ENCODE measurements around the gene ADGRA1. TPM values are rescaled to one million over a fixed set of nuclear protein-coding genes. Genes with fewer than 3 reads are reported as not detected.

Gene ADGRA1
- total and polyA plus RNA-seq, 2 experiments from 2014 or later, result not detected

- Histone ChIP-seq H2AFZ (no peak overlapping the region), H3F3A (ENCODE audit: insufficient read depth) (no peaks in the 10 kb centered on the region), H3K9me2 (ENCODE audit: insufficient read depth) (no peaks in the 10 kb centered on the region), H3K4me1 (ENCODE audit: insufficient read depth) (no peaks in the 10 kb centered on the region), H3K36me3 (ENCODE audit: low read depth) (no peaks in the 10 kb centered on the region), H3K9ac (no peak overlapping the region), H3K27me3 (replicated peaks; ENCODE audit: insufficient read depth) (no peaks in the 10 kb centered on the region), H3K79me2 (ENCODE audit: insufficient read depth) (no peaks in the 10 kb centered on the region), H3K4me2 (ENCODE audit: unreplicated experiment) (no peak overlapping the region), H4K20me1 (ENCODE audit: insufficient read depth) (no peaks in the 10 kb centered on the region), H3K27ac (no peak overlapping the region), H3K9me3 (ENCODE audit: low read depth) (no peaks in the 10 kb centered on the region), H3K4me3 (no peak overlapping the region)
- in situ Hi-C loops (cut with MboI), result no loop called here
- 44% methylated on average over 20 of the region's 20 CpGs for WGBS, 2 experiments (ENCODE audit: low coverage in 1 of 2, low lambda C conversion rate in 2 of 2, missing lambda C conversion rate in 2 of 2)
- no peak for TF ChIP-seq EZH2 (IDR thresholded peaks at IDR 0.05; ENCODE audit: insufficient read depth, poor library complexity, severe bottlenecking)
- TF ChIP-seq EZH2phosphoT487 (IDR thresholded peaks at IDR 0.05; ENCODE audit: insufficient read depth, low read depth), result no peak
- DNase-seq, result no peak
Measured at GRCh38 chr10:133129859-133130495, 42.3 kb downstream of the ADGRA1 start.

DNA sequence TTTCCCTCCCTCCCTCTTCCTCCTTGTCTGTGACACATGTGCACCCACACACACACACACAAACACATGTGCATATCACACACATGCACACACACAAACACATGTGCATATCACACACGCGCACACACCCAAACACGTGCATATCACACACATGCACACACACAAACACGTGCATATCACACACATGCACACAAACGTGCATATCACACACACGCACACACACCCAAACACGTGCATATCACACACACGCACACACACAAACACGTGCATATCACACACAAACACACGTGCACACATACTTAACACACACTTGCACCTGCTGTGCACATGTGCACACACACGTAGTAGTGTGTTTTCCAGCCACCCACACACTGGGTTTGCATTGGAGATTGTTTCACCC is 42.9 kb downstream of the ADGRA1 start:
- H3K36me3 ChIP-seq (ENCODE audit: low read depth), result no peaks in the 10 kb centered on the region
- no peak overlapping the region for H3K9ac ChIP-seq
- H3K4me3 ChIP-seq, result no peak overlapping the region
- H3K27me3 ChIP-seq (replicated peaks; ENCODE audit: insufficient read depth), result no peaks in the 10 kb centered on the region
- no peak overlapping the region for H3K27ac ChIP-seq
- H4K20me1 ChIP-seq (ENCODE audit: insufficient read depth), result no peaks in the 10 kb centered on the region
- H3K4me1 ChIP-seq (ENCODE audit: insufficient read depth), result no peaks in the 10 kb centered on the region
- WGBS, 2 experiments (ENCODE audit: low coverage in 1 of 2, low lambda C conversion rate in 2 of 2, missing lambda C conversion rate in 2 of 2), result 35 to 39% methylated on average over 9 to 11 of the region's 11 CpGs
- no peaks in the 10 kb centered on the region for H3K79me2 ChIP-seq (ENCODE audit: insufficient read depth)
- no peak overlapping the region for H2AFZ ChIP-seq
- no peak for TF ChIP-seq EZH2phosphoT487 (IDR thresholded peaks at IDR 0.05; ENCODE audit: insufficient read depth, low read depth)
- TF ChIP-seq EZH2 (IDR thresholded peaks at IDR 0.05; ENCODE audit: insufficient read depth, poor library complexity, severe bottlenecking), result no peak
- in situ Hi-C loops (cut with MboI), result no loop called here
- H3F3A ChIP-seq (ENCODE audit: insufficient read depth), result no peaks in the 10 kb centered on the region
- no peaks in the 10 kb centered on the region for H3K9me2 ChIP-seq (ENCODE audit: insufficient read depth)
- no peak overlapping the region for H3K4me2 ChIP-seq (ENCODE audit: unreplicated experiment)
- DNase-seq, result no peak
- no peaks in the 10 kb centered on the region for H3K9me3 ChIP-seq (ENCODE audit: low read depth)

GRCh38 chr10:133131053-133131452 is 43.3 kb downstream of the ADGRA1 start:
- no peaks in the 10 kb centered on the region for H3K9me2 ChIP-seq (ENCODE audit: insufficient read depth)
- in situ Hi-C loops (cut with MboI), result no loop called here
- H3F3A ChIP-seq (ENCODE audit: insufficient read depth), result no peaks in the 10 kb centered on the region
- H2AFZ ChIP-seq, result no peak overlapping the region
- WGBS, 2 experiments (ENCODE audit: low coverage in 1 of 2, low lambda C conversion rate in 2 of 2, missing lambda C conversion rate in 2 of 2), result 55% methylated on average over 18 of the region's 18 CpGs
- no peak for TF ChIP-seq EZH2phosphoT487 (IDR thresholded peaks at IDR 0.05; ENCODE audit: insufficient read depth, low read depth)
- TF ChIP-seq EZH2 (IDR thresholded peaks at IDR 0.05; ENCODE audit: insufficient read depth, poor library complexity, severe bottlenecking), result no peak
- H3K9me3 ChIP-seq (ENCODE audit: low read depth), result no peaks in the 10 kb centered on the region
- H3K36me3 ChIP-seq (ENCODE audit: low read depth), result no peaks in the 10 kb centered on the region
- no peak overlapping the region for H3K9ac ChIP-seq
- no peaks in the 10 kb centered on the region for H3K4me1 ChIP-seq (ENCODE audit: insufficient read depth)
- no peak overlapping the region for H3K4me3 ChIP-seq
- DNase-seq, result no peak
- no peaks in the 10 kb centered on the region for H4K20me1 ChIP-seq (ENCODE audit: insufficient read depth)
- no peaks in the 10 kb centered on the region for H3K79me2 ChIP-seq (ENCODE audit: insufficient read depth)
- no peak overlapping the region for H3K4me2 ChIP-seq (ENCODE audit: unreplicated experiment)
- H3K27ac ChIP-seq, result no peak overlapping the region
- H3K27me3 ChIP-seq (replicated peaks; ENCODE audit: insufficient read depth), result no peaks in the 10 kb centered on the region

GRCh38 chr10:133131734-133132472 is 44.2 kb downstream of the ADGRA1 start:
- Histone ChIP-seq H2AFZ (no peak overlapping the region), H3K9ac (no peak overlapping the region), H3K4me1 (ENCODE audit: insufficient read depth) (no peaks in the 10 kb centered on the region), H3K4me2 (ENCODE audit: unreplicated experiment) (no peak overlapping the region), H3K27me3 (replicated peaks; ENCODE audit: insufficient read depth) (no peaks in the 10 kb centered on the region), H3F3A (ENCODE audit: insufficient read depth) (no peaks in the 10 kb centered on the region), H3K9me2 (ENCODE audit: insufficient read depth) (no peaks in the 10 kb centered on the region), H3K9me3 (ENCODE audit: low read depth) (no peaks in the 10 kb centered on the region), H3K79me2 (ENCODE audit: insufficient read depth) (no peaks in the 10 kb centered on the region), H4K20me1 (ENCODE audit: insufficient read depth) (no peaks in the 10 kb centered on the region), H3K4me3 (no peak overlapping the region), H3K27ac (no peak overlapping the region), H3K36me3 (ENCODE audit: low read depth) (no peaks in the 10 kb centered on the region)
- TF ChIP-seq EZH2phosphoT487 (IDR thresholded peaks at IDR 0.05; ENCODE audit: insufficient read depth, low read depth) (no peak), EZH2 (IDR thresholded peaks at IDR 0.05; ENCODE audit: insufficient read depth, poor library complexity, severe bottlenecking) (no peak)
- no peak for DNase-seq
- WGBS, 2 experiments (ENCODE audit: low coverage in 1 of 2, low lambda C conversion rate in 2 of 2, missing lambda C conversion rate in 2 of 2), result 75 to 77% methylated on average over 31 to 41 of the region's 41 CpGs
- in situ Hi-C loops (cut with MboI), result no loop called here
